Measurements from ENCODE around the gene REPS2. TPM values are rescaled to one million over a fixed set of nuclear protein-coding genes. Genes with fewer than 3 reads are reported as not detected.

Gene REPS2
- total RNA-seq, 1 donor from 2014 or later, result 1.3 TPM

GRCh38 chrX:16924631-16925480 lies 21.6 kb upstream of the REPS2 start:
- Histone ChIP-seq H3K27me3 (ENCODE audit: control insufficient read depth, insufficient read depth, low read length) (peaks cover 2% of the 10 kb centered on the region), H3K36me3 (ENCODE audit: control insufficient read depth, insufficient read depth, low read length) (no peaks in the 10 kb centered on the region), H3K4me3 (ENCODE audit: low read depth, low read length) (no peak overlapping the region)
- no peak for TF ChIP-seq CTCF (IDR thresholded peaks at IDR 0.05; ENCODE audit: insufficient read depth, low read length, poor library complexity, severe bottlenecking)
- no peak for DNase-seq (ENCODE audit: low read depth)

- H3K27me3 ChIP-seq (ENCODE audit: control insufficient read depth, insufficient read depth, low read length), result peaks cover 9% of the 10 kb centered on the region
- no peak for DNase-seq (ENCODE audit: low read depth)
- no peak for TF ChIP-seq CTCF (IDR thresholded peaks at IDR 0.05; ENCODE audit: insufficient read depth, low read length, poor library complexity, severe bottlenecking)
- no peaks in the 10 kb centered on the region for H3K36me3 ChIP-seq (ENCODE audit: control insufficient read depth, insufficient read depth, low read length)
- H3K4me3 ChIP-seq (ENCODE audit: low read depth, low read length), result no peak overlapping the region
These were observed 16.1 kb upstream of the REPS2 start for GRCh38 chrX:16930392-16930791.

- H3K4me3 ChIP-seq (ENCODE audit: low read depth, low read length), result no peak overlapping the region
- H3K36me3 ChIP-seq (ENCODE audit: control insufficient read depth, insufficient read depth, low read length), result no peaks in the 10 kb centered on the region
- peaks cover 9% of the 10 kb centered on the region for H3K27me3 ChIP-seq (ENCODE audit: control insufficient read depth, insufficient read depth, low read length)
- no peak for TF ChIP-seq CTCF (IDR thresholded peaks at IDR 0.05; ENCODE audit: insufficient read depth, low read length, poor library complexity, severe bottlenecking)
- no peak for DNase-seq (ENCODE audit: low read depth)
These were observed 15.1 kb upstream of the REPS2 start for GRCh38 chrX:16931371-16931770.

DNA sequence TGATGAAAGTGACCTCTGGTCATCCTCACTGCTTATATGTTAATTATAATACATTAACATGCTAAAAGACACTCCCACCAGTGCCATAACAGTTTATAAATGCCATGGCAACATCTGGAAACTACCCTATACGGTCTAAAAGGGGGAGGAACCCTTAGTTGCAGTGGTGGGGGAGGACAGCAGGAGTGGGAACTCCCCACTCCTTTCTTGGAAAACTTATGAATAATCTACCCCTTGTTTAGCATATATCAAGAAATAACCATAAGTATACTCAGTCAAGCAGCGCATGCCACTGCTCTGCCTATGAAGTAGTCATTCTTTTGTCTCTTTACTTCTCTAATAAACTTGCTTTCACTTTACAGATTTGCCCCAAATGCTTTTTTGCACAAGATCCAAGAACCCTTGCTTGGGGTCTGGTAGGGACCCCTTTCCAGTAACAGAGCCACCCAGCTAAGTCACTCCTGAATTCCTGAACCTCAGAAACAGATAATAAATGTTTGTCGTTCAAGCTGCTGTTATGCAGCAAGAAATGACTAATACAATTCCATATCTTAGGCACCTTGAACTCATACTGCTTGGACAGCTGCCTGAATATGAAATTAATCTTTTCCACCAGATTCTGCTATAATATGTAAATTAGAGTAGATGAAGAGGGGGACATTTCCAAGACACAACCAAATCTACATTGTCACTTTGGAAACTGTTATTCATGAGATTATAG lies 14.4 kb upstream of the REPS2 start:
- no peak for TF ChIP-seq CTCF (IDR thresholded peaks at IDR 0.05; ENCODE audit: insufficient read depth, low read length, poor library complexity, severe bottlenecking)
- DNase-seq (ENCODE audit: low read depth), result no peak
- H3K27me3 ChIP-seq (ENCODE audit: control insufficient read depth, insufficient read depth, low read length), result peaks cover 9% of the 10 kb centered on the region
- H3K4me3 ChIP-seq (ENCODE audit: low read depth, low read length), result no peak overlapping the region
- H3K36me3 ChIP-seq (ENCODE audit: control insufficient read depth, insufficient read depth, low read length), result no peaks in the 10 kb centered on the region

- H3K4me3 ChIP-seq (ENCODE audit: low read depth, low read length), result no peak overlapping the region
These were observed 12.3 kb upstream of the REPS2 start for GRCh38 chrX:16934185-16934584.

More at GRCh38 chrX:16934185-16934584, 12.3 kb upstream of the REPS2 start:
- TF ChIP-seq CTCF (IDR thresholded peaks at IDR 0.05; ENCODE audit: insufficient read depth, low read length, poor library complexity, severe bottlenecking), result no peak
- Histone ChIP-seq H3K27me3 (ENCODE audit: control insufficient read depth, insufficient read depth, low read length) (peaks cover 9% of the 10 kb centered on the region), H3K36me3 (ENCODE audit: control insufficient read depth, insufficient read depth, low read length) (no peaks in the 10 kb centered on the region)
- no peak for DNase-seq (ENCODE audit: low read depth)

Measured in kidney epithelial cell (primary cell).